Fibroblast of villous mesenchyme (primary cell): ENCODE data around the gene PEG3. TPM values are rescaled to one million over a fixed set of nuclear protein-coding genes. Genes with fewer than 3 reads are reported as not detected.

Experiments used
- DNase-seq: peaks from one replicate; pipeline ENCODE4 v3.0.0-alpha.2; 2010; ENCODE audit warnings: low read depth
- H3K4me3 ChIP-seq: 2 replicates; pipeline ENCODE4 v1.5.1; 2011; ENCODE audit warnings: low read depth, mild to moderate bottlenecking, low read length
- CTCF ChIP-seq: IDR thresholded peaks from 2 replicates; pipeline ENCODE4 v1.5.1; 2012; ENCODE audit warnings: low read depth, mild to moderate bottlenecking, low read length; ENCODE audit not compliant: insufficient read depth
- small RNA-seq: library from RNA; depleted of rRNA; stranded (forward); fragments of <200 nt; gene quantifications from one replicate; pipeline ENCODE3, GENCODE V24; 2012
- total RNA-seq: library from RNA; depleted of rRNA; stranded (reverse); fragments of >200 nt; gene quantifications from 2 replicates; pipeline ENCODE4 v1.2.3, GENCODE V29; 2012

PEG3 gene
- total RNA-seq, 1 donor = 0.43 TPM

DNA sequence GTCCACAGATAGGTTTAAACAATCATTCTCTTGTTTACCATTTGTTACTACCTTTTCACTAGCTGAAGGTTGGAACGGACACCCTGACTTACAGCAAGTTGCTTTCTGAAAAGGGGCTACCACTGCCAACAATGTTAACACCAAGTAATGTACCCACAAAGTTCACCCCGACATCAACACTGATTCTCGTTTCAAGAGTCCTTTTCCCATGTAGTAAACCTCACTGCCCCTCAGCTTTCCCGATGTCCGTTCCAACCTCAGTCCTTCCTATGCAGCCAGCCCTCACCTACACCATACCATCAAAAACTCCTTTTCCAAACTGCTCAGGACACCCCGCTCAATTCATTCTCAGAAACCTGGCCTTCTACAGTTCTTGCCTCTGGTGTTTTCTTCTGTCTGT lies 29.0 kb downstream of the PEG3 start:
- no peak overlapping the region for H3K4me3 ChIP-seq
- TF ChIP-seq CTCF = no peak
- DNase-seq = no peak

- DNase-seq = no peak
- TF ChIP-seq CTCF = no peak
- no peak overlapping the region for H3K4me3 ChIP-seq
Measured at GRCh38 chr19:56810260-56810659, 30.3 kb downstream of the PEG3 start.

DNA sequence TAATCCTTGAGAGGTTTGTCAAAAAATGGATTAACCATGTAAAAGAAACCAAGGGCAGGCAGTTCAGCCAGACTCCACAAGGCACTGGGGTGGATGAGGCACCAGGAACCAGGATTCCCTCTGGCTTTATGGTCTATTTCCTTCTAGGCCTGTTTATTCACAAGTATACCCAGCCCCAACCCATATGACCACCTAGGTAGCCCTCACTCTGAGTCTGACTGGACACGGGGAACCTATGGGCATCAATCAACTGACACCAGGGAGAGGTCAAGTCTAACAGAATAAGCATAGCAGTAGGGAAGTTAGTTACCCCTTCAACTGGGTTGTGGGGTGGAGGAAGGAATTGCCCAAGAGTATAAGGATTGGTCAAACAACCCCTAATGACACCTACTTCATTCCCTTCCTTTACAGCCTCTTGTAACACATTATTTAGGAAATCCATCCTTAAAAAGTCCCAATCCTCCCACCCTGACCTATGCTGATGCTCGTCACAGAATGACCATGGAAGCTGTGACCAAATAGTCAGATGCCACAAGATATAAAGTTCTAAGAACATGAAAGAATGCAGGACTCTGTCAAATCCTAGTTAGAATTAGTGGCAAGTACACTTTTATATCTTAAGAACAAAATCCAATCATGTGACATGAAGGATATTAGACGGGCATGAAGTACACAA lies 31.7 kb downstream of the PEG3 start:
- H3K4me3 ChIP-seq = no peak overlapping the region
- no peak for TF ChIP-seq CTCF
- no peak for DNase-seq

DNA sequence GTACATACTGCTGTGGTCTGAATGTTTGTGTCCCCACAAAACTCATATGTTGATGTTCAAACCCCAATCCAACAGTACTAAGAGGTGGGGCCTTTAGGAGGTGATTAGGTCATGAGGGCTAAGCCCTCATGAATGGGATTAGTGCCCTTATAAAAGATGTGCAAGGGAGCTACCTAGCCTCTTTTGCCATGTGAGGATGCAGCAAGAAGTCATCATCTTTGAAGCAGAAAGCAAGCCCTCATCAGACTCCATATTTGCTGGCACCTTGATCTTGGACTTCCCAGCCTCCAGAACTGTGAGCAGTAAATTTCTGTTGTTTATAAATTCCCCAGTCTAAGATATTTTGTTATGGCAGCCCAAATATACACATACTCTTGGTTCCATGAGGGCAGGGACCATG lies 33.9 kb downstream of the PEG3 start:
- DNase-seq = no peak
- H3K4me3 ChIP-seq = no peak overlapping the region
- no peak for TF ChIP-seq CTCF

Small RNAs within 50 kb of the gene (small RNA-seq; reads per million reads assigned to genes)
- not detected for gene AC006115.2

Other genes with a start within 250 kb of the PEG3 start
- gene ZNF71, start 245.4 kb downstream of the PEG3 start, total RNA-seq = 8.2 and 8.4 TPM in 2 replicates
- gene SMIM17, start 197.6 kb downstream of the PEG3 start, total RNA-seq = 0.43 TPM in 1 of 2 replicates, not detected in the other
- 0.32 TPM in 1 of 2 replicates, not detected in the other for gene ZNF835, start 169.0 kb downstream of the PEG3 start, total RNA-seq
- not detected in 2 replicates for gene ZIM2, start within 50 bp of the PEG3 start, total RNA-seq